Cerebellar cortex (tissue), 1 donor: ENCODE results near the gene DNAH14.
"Not testable (repeated sequence)": the region's sequence is repeated elsewhere in the genome, so short reads cannot be mapped to it uniquely, and the experiment has no call there.

Experiments
- DNase-seq: peaks from one replicate; pipeline ENCODE4 v3.0.0-alpha.2; 2015; ENCODE audit warnings: low spot score

Gene DNAH14

DNA sequence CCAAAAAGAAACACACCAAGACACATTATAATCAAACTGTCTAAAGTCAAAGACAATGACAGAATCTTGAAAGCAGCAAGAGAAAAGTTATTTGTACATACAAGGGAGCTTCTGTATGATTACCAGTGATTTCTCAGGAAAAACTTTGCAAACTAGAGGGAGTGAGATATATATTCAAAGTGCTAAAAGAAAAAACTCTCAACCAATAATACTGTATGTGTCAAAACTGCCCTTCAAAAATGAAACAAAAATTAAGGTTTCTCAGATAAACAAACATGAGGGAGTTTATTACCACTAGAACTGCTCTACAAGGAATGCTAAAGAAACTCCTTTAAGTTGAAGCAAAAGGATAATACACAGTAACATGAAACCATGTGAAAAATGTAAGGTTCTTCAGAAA lies 418.9 kb downstream of the DNAH14 start:
- DNase-seq = no peak

DNA sequence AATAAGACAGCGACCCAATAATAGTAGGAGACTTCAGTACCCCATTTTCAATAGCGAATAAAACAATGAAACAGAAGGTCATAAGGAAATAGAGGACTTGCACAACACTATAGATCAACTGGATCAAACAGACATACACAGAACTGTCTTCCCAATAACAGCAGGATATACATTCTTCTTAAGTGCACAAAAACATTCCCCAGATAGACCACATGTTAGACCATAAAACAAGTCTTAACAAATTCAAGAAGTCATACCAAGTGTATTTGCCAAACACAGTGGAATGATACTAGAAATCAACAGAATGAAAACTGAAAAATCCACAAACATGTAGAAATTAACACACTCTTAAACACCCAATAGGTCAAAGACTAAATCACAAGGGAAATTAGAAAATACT lies 420.4 kb downstream of the DNAH14 start:
- no peak for DNase-seq

DNA sequence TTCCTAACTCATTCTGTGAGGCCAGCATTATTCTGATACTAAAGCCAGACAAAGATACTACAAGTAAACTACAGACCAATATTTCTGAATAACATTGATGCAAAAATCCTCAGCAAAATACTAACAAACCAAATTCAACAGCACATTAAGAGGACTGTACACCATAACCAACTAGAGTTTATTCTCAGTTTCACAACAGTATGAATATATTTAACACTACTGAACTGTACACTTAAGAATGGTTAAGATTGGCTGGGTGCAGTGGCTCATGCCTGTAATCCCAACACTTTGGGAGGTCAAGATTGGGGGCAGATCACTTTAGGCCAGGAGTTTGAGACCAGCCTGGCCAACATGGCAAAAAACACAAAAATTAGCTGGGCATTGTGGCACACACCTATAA lies 421.4 kb downstream of the DNAH14 start:
- DNase-seq = no peak

DNA sequence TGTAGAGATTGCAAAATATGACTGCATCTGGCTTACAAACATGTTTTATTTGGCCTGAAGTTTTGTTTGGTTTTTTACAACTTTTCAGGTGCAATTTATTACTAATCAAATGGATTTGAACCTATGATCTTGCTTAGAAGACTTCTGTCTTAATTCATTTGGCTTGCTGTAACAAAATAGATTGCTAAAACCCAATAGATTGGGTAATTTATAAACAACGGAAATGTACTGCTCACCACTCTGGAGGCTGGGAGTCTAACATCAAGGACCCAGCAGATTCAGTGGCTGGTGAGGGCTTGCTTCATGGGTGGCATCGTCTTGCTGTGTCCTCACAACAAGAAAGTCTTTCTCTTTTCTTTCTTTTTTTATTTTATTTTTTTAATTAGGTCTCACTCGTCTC lies 425.4 kb downstream of the DNAH14 start:
- no peak for DNase-seq

DNA sequence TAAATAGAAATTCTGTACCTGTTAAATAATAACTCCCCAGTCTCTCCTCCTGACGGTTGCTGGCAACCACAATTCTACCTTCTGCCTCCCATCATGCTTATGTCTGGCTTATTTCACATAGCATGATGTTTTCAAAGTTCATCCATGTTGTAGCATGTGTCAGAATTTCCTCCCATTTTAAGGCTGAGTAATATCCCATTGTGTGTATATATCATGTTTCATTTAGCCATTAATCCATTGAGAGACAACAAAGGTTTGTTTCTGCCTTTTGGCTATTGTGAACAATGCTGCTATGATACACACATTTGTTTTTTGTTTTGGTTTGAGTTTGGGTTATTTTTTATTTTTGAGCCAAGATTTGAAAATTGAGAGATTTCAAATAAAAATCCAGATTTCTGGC lies 426.4 kb downstream of the DNAH14 start:
- no peak for DNase-seq

DNA sequence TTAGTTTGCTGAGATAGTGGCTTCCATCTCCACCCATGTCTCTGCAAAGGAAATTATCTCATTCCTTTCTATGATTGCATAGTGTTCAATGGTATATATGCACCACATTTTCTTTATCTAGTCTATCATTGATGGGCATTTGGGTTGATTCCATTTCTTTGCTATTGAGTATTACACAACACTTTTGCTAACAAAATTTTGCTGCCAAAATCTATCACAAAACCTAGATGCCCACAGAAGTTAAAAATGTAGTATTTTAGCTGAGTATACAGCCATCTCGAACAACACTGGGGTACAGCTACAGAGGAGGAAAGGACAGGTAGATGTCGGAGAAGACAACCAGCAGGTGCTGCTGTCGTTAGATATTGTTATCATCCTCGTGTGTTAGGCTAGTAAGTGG lies 430.6 kb downstream of the DNAH14 start:
- no peak for DNase-seq

DNA sequence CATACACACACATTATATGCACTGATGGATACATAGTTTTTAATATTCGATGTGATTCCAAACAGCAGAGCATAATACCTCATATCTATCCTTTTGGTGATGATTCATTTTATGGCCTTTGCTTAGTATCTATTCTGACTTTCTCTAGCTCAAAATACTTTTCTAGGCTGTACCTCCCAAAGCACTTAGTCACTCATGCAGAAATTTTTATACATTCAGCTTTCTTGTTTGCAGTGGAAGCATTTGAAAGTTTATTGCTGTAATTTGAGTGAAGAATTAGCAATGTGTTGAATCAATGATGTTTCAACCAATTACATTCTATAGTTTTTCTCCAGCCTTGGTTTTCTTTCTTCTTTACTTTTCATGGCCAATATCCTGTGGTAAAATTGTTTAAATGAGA lies 431.7 kb downstream of the DNAH14 start:
- DNase-seq = no peak

DNA sequence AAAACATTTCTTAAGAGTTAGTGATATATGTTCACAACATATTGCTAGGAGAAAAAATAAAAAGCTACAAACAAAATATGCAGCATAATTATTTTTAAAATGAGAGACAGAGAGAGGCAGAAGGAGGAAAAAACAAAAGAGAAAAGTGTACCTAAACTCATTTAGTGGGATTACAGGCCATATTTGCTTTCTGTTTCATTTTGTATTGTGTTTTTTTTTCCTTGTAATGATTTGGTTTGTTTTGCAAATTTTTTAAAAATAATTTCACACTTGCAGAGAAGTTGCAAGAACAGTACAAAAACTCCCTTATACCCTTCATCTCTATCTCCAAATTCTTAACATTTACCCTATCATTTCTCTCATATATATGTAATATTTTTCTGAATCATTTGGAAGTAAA lies 433.3 kb downstream of the DNAH14 start:
- DNase-seq = no peak

DNA sequence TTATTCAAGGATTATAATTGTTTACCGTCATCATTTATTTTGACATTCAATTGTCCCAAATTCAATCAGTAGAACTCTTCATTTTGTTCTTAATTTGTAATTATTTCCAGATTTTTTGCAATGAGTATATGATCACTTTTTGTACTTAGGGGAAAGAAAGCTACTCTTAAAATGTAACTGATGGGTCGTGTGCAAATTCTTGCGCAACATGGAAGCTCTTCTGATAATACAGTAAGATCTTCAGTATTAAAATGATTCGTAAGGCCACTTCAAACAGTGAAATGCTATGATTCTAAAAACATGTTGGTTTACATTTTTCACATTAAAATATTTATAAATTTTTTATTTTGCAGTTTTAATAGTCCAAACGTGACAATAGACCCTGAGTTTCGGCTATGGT lies 435.0 kb downstream of the DNAH14 start:
- no peak for DNase-seq

DNA sequence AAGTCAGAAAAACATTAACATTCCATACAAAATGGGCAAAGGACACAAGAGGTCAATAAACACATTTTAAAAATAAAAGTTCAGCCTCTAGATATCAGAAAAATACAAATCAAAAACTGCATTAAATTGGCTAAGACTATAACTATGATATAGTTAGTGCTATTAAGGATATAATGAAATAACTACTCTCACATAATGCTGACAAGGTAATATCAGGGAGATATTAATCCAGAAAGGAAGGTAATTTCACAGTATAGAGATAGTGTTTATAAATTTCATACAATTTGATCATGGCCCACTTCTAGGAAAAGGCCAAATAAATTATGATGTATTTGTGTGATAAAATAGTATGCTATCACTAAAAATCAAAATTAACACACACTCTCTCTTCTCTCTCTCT lies 436.5 kb downstream of the DNAH14 start:
- DNase-seq = no peak

DNA sequence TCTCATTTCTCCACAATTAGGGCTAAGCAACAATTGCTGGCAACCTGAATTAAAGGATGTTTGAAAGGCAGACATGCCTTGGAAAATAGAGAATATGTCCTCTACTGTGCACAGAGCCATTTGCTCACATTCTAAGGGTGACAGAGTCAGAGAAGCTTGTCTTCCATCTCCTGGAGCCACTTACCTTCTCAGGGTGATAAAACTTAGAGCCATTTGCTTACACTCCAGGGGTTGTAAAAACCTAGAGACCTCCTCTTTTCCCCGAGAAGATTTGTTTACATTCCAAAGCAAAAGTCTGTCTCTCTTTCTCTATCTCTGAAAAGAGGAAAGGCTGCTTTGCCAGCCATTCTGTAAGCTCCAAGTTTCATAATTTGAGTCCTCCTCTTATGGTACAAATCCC lies 437.1 kb downstream of the DNAH14 start:
- DNase-seq = no peak

DNA sequence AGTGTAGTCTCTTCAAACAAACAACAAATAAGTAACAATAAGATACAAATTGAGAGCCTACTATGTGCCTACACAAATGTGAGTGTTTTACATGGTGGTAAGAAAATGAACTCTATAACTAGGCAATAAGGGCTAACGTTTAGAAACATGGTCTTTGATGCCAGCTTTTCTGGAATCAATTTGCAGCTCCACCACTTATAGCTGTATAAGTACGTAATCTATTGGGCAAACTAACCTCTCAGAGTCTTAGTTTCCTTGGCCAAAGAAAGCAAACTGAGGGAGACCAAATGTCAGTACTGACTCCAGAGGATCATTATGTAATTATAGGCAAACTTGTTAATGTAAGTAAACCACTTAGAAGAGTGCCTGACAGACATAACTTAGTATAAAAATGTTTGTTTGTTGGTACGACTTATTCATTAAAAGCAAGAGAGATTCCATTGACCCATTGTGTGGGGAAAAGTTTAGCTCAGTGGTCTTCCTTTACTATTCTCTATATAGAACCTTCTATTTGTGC lies 438.6 kb downstream of the DNAH14 start:
- no peak for DNase-seq

DNA sequence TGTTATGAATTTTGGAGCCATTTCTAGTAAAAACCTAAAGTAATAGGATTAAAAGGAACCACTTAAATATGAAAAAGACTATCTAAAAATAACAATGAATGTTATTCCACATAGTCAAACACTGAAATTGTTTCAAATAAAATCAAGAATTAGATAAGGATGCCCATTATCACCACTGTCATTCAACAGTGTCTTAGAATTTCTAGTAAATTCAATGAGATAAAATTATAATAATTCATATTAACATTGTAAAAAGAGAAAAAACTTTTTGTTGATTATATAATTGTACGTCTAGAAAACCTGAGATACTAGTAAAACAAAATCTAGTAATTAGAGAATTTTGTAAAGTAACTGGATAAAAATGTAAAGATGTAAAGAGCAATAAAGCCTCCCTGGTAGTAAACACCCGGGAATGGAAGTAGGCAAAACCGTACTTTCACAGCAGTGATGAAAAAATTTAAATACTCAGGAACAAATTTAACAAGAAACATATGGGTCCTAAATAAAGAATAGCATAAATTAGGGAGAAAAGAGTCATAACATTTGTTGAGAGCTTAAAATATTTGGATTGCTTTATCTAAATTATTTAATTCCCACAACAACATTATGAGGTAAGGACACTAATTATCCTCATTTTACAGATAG lies 442.0 kb downstream of the DNAH14 start:
- DNase-seq = no peak

DNA sequence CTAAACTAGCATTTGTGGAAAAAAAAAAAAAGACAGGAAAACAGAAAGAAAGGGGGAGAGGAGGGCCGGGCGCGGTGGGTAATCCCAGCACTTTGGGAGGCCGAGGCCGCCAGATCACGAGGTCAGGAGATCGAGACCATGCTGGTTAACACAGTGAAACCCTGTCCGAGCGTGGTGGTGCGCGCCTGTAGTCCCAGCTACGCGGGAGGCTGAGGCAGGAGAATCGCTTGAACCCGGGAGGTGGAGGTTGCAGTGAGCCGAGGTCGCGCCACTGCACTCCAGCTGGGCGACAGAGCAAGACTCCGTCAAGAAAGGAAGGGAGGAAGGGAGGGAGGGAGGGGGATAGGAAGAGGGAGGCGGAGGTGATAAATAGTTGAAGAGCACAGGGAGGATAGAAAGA lies 443.7 kb downstream of the DNAH14 start:
- DNase-seq = no peak

DNA sequence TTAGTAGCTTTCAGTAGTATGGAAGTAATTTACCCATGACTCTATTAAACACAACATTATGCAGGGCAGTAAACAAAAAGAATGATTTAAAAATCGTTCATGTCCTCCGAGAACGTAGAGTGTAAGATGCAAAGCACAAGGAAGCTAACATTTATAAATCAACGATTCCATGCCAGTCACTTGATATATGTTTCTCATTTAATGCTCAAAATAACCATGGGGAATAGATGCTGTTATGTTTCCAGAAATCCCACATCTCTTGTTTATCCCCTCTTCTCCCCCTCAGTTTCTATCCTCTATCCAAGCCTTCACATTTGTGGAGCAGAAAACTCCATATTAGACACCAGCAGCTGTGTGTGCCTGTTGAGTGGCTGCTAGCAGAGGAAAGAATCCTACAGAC lies 445.5 kb downstream of the DNAH14 start:
- no peak for DNase-seq

DNA sequence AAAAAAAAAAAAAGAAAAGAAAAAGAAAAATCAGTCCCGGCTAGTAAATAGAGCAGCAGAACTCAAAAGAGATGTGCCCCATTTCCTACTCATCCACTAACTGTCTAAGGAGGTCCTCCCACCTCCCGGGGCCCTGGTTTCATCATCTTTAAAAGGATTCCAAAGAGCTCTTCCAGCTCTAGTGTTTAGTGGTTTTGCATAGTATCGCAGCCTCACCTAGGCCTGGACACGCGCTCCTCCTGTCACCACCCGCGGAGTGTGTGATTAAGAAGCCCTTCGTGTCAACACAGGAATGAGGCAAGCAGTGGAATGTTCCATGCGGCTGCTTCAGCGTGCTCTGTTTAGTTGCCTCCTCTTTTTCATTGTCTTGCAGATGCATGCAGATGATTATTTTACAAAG lies 449.4 kb downstream of the DNAH14 start:
- DNase-seq = no peak

DNA sequence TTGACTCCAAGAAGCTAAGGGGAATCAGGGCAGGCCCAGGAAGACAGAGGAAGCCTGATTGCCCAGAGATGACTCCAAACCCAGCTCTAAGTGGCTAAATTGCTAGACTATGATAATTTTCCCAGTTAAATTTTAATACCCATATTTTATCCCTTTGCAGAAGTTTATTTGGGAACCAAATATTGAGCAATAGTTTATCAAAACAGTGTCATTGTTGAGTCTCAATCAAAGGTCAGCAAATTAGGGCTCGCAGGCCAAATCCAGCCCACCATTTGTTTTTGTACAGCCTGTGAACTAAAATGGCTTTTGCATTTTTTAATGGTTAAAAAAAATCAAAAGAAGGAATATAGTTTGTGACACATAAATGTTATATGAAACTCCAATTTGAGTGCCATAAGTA lies 451.2 kb downstream of the DNAH14 start:
- DNase-seq = no peak

DNA sequence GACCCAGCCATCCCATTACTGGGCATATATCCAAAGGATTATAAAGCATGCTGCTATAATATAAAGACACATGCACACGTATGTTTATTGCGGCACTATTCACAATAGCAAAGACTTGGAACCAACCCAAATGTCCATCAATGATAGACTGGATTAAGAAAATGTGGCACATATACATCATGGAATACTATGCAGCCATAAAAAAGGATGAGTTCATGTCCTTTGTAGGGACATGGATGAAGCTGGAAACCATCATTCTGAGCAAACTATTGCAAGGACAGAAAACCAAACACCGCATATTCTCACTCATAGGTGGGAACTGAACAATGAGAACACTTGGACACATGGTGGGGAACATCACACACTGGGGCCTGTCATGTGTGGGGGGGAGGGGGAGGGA lies 457.4 kb downstream of the DNAH14 start:
- DNase-seq = not testable (repeated sequence)

DNA sequence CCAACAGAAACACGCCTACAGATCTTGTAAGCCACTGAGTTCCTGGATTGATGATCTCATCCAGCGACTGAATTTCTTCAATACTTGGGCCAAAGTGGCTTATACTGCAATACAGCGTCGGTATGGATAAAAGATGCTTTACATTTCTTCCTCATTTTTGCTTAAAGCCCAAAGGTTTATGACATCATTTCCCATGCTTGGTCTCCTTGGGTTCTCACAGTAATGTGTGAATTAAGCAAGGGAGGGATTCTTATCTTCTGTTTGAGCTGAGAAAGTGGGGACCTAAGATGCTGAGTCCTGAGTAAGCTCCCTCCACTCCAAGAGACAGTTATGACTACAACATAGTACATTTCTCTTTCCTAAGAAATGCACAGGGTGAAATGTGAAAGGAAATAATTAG lies 458.9 kb downstream of the DNAH14 start:
- no peak for DNase-seq

DNA sequence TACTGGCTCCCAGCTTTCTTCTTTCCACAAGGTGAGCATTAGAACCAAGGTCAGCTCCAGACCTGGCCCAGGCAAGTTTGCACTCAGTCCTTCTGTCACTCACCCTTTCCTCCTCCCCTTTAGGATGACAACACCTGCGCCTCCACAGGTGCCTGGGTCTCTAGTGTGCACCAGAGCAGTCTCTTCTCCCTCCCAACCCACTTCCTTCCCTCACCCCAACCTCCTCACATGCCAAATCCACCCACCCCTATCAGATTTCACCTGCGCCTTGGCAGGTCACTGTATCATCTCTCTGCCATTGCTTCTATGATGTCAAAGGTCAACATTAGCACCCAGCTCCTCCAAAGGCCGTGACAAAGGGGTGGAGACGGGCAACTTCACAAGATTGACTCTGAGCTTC lies 460.4 kb downstream of the DNAH14 start:
- DNase-seq = no peak

DNA sequence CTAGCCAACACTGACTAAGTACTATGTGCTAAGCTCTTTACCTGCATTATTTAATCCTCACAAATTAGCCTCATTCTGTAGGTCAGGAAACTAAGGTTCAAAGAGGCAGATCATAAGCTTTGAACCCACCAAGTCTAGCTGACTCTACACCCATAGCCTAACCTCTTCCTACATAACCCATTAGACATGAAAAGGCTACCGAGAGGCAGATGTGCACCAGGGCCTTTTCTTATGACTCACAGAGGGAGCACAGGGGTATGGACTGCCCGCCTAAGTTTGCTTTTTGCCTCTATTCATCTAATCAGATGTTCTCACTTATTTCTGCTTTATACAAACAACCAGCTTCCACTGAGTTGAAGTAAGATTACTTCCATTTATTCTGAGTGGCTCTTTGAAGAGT lies 466.9 kb downstream of the DNAH14 start:
- DNase-seq = no peak

DNA sequence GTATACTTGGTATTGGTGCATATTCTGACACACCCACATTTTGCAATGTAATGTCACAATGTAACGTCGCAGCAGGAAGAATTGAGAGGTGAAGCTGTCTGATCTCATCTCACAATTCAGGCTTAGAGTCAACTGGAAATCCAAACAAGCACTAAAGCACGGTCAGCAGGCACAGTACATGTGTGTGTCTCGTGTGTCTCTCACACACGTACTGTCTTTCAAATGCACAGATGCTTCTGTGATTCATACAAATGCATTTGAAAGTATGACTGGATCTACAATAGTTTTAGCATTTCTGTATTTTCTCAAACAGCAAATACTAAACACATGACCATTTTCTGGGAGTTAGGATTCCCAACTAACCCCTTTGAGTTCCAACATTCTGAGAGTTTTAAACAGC lies 471.5 kb downstream of the DNAH14 start:
- DNase-seq = no peak

DNA sequence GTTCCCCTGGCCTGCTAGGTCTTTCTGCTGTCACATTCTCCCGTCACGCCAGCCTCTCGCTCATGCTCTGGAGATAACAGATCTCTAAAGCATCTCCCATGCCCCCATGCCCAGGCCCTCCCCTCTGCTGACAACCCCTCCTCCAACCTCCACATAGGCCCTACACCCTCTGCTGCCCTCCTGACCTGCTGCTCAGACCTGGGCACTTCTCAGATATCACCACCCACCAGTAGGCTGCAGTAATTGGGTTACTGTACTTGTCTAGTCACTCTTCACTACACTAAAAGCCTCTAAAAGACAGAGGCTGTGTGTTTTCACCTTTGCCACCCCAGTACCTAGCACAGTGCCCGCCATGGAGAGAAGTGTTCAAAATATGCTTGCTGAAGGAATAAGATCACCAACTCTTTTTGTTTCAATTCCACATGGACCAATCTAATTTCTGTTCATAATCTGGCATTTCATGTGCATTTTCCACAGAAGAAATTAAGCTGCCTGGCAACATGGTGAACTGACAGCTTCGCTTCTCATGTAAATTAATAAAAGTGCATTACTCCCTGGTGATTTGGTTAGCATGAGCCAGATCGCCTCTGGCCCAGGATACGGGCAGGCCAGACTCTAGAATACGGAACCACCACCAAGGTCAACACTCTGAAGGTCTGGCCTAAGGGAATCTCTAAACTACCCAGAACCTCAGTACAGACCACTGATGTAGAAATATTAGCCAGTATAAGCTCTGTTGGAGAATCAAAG lies 477.7 kb downstream of the DNAH14 start:
- DNase-seq = no peak

DNA sequence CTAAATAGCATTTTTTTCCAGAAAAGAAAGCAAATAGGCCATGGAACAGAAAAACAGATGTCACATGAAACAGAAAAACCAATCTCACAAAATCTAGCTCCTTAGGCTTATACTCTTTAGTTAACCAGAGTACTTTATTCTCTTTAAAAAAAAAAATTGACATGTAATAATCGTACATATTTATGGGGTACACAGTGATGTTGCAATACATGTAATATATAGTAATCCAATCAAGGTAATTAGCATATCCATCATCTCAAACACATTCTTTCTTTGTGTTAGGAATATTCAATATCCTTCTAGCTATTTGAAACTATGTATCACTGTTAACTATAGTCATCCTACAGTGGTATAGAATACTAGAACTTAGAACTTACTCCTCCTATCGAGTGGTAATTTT lies 478.3 kb downstream of the DNAH14 start:
- no peak for DNase-seq
